ENCODE results near the gene DET1. TPM values are rescaled to one million over a fixed set of nuclear protein-coding genes. Genes with fewer than 3 reads are reported as not detected.

Gene DET1
- total and polyA plus RNA-seq, 2 of the 13 experiments (the other 11 are each of a cell fraction or from before 2014, with no cell fraction given), result 2.2 to 4.2 TPM

- no peak; the same call in 1 of the 2 replicates for TF ChIP-seq PAXIP1 (CRISPR knock-in tag; conservative IDR thresholded peaks at IDR 0.05)
- TF ChIP-seq ZBTB43 (CRISPR knock-in tag; conservative IDR thresholded peaks at IDR 0.05), result 0 out of 2 replicates have a peak, but pooled peaks have one; percentile 51
- TF ChIP-seq ZKSCAN8 (CRISPR knock-in tag; IDR thresholded peaks at IDR 0.05; ENCODE audit: borderline replicate concordance), result no peak
- no peak for TF ChIP-seq TEAD3 (CRISPR knock-in tag; optimal IDR thresholded peaks at IDR 0.05; ENCODE audit: borderline replicate concordance)
- TF ChIP-seq POLR2AphosphoS5 (IDR thresholded peaks at IDR 0.05; ENCODE audit: low read depth, low read length), result peak; percentile 78
- TF ChIP-seq FOXK2 (IDR thresholded peaks at IDR 0.05), result peak; percentile 97
- TF ChIP-seq CENPT (CRISPR knock-in tag; IDR thresholded peaks at IDR 0.05; ENCODE audit: low read depth), result no peak
- TF ChIP-seq HINFP (CRISPR knock-in tag; IDR thresholded peaks at IDR 0.05; ENCODE audit: low read depth), result peak; percentile 56; the same call in 1 of the 2 replicates
- TF ChIP-seq NAIF1 (CRISPR knock-in tag; IDR thresholded peaks at IDR 0.05; ENCODE audit: borderline replicate concordance), result no peak
- TF ChIP-seq MED1 (CRISPR knock-in tag; IDR thresholded peaks at IDR 0.05), result peak; percentile 53; the same call in 1 of the 2 replicates
- TF ChIP-seq NFAT5 (CRISPR knock-in tag; IDR thresholded peaks at IDR 0.05), result 0 out of 2 replicates have a peak, but pooled peaks have one; percentile 65
- TF ChIP-seq SKI (IDR thresholded peaks at IDR 0.05; ENCODE audit: partially characterized antibody), result peak; percentile 27
- TF ChIP-seq NFRKB (IDR thresholded peaks at IDR 0.05), result peak; percentile 67; the same call in 1 of the 2 replicates
- TF ChIP-seq RXRA (CRISPR knock-in tag; IDR thresholded peaks at IDR 0.05), result peak; percentile 70; the same call in 1 of the 2 replicates
- TF ChIP-seq NFKB2 (CRISPR knock-in tag; IDR thresholded peaks at IDR 0.05; ENCODE audit: borderline replicate concordance), result 0 out of 2 replicates have a peak, but pooled peaks have one; percentile 39
- TF ChIP-seq AGO1 (IDR thresholded peaks at IDR 0.05; ENCODE audit: low read depth, low read length, poor library complexity, severe bottlenecking), result no peak
- no peak for TF ChIP-seq ZNF552 (CRISPR knock-in tag; IDR thresholded peaks at IDR 0.05; ENCODE audit: borderline replicate concordance)
Measured at GRCh38 chr15:88467073-88467934, 79.2 kb downstream of the DET1 start, which contains the start of the genes MRPL46 and MRPS11 (continued).
